SK-N-SH (cell line): ENCODE measurements around the gene APBA2. TPM values are rescaled to one million over a fixed set of nuclear protein-coding genes. Genes with fewer than 3 reads are reported as not detected.
"Not testable (repeated sequence)": the region's sequence is repeated elsewhere in the genome, so short reads cannot be mapped to it uniquely, and the experiment has no call there.

Experiments
- CTCF ChIA-PET: fragments of 300-600, 350-600 bp; formaldehyde crosslinking; extraction: SDS; loops from one replicate; lab custom pipeline; 2021; lab: Yijun Ruan, JAX
- POLR2A ChIA-PET: fragments of 350-600 bp; sonication (Branson Sonifier 250); formaldehyde crosslinking; extraction: SDS; loops from one replicate; lab custom pipeline; 2020; ENCODE audit warnings: antibody characterized with exemption, inconsistent platforms; lab: Yijun Ruan, JAX
- DNase-seq: peaks from one replicate; pipeline ENCODE4 v3.0.0; 2012
- H2AFZ ChIP-seq: fragments of 200-600 bp; sonication (generic); 2 replicates; pipeline ENCODE4 v1.8.1; 2016; ENCODE audit warnings: antibody characterized with exemption, mild to moderate bottlenecking, low read depth
- H3F3A ChIP-seq: fragments of 200-600 bp; sonication (generic); replicated peaks from 2 replicates; pipeline ENCODE3; 2016; ENCODE audit warnings: antibody characterized with exemption, mild to moderate bottlenecking; ENCODE audit not compliant: insufficient read depth
- H3K27ac ChIP-seq, 2 experiments: fragments of 200-500 bp in 1 of 2; fragments of 200-600 bp in 1 of 2; sonication (Bioruptor generic) in 1 of 2; sonication (generic), shearing (Covaris generic) in 1 of 2; 2 replicates each; pipeline versions ENCODE4 v1.5.1 to v1.6.1; 2014 to 2016; ENCODE audit warnings: low read depth in 2 of 2, inconsistent platforms in 1 of 2, low read length in 1 of 2, mild to moderate bottlenecking in 1 of 2, mixed read lengths in 1 of 2
- H3K27me3 ChIP-seq: fragments of 200-600 bp; sonication (generic), shearing (Covaris generic); 2 replicates; pipeline ENCODE4 v1.6.1; 2016; ENCODE audit warnings: mixed run types; ENCODE audit not compliant: insufficient read depth
- H3K36me3 ChIP-seq, 2 experiments: fragments of 200-500 bp in 1 of 2; fragments of 200-600 bp in 1 of 2; sonication (Bioruptor generic) in 1 of 2; sonication (generic) in 1 of 2; replicated peaks in 1 of 2; 2 replicates each; pipeline versions ENCODE3 to v1.5.1; 2014 to 2016; ENCODE audit warnings: low read length in 1 of 2, mild to moderate bottlenecking in 1 of 2; ENCODE audit not compliant: insufficient read depth in 2 of 2, control insufficient read depth in 1 of 2
- H3K4me1 ChIP-seq, 2 experiments: fragments of 200-500 bp in 1 of 2; fragments of 200-600 bp in 1 of 2; sonication (Bioruptor generic) in 1 of 2; sonication (generic), shearing (Covaris generic) in 1 of 2; 2 replicates each; pipeline versions ENCODE4 v1.5.1 to v1.6.1; 2014 to 2016; ENCODE audit warnings: low read depth in 1 of 2, low read length in 1 of 2, mixed run types in 1 of 2; ENCODE audit not compliant: insufficient read depth in 2 of 2, control insufficient read depth in 1 of 2
- H3K4me2 ChIP-seq: fragments of 200-600 bp; sonication (generic), shearing (Covaris generic); 2 replicates; pipeline ENCODE4 v1.6.1; 2017; ENCODE audit warnings: mixed run types
- H3K4me3 ChIP-seq, 2 experiments: fragments of 200-500 bp in 1 of 2; fragments of 200-600 bp in 1 of 2; sonication (Bioruptor generic) in 1 of 2; sonication (generic), shearing (Covaris generic) in 1 of 2; 2 replicates each; pipeline versions ENCODE4 v1.5.1 to v1.8.1; 2014 to 2016; ENCODE audit warnings: low read depth in 2 of 2, inconsistent platforms in 1 of 2, low read length in 1 of 2, mild to moderate bottlenecking in 1 of 2, mixed read lengths in 1 of 2, moderate library complexity in 1 of 2
- H3K79me2 ChIP-seq: fragments of 200-600 bp; sonication (generic); 2 replicates; pipeline ENCODE4 v1.8.1; 2017; ENCODE audit warnings: mild to moderate bottlenecking; ENCODE audit not compliant: insufficient read depth
- H3K9ac ChIP-seq: fragments of 200-600 bp; sonication (generic); 2 replicates; pipeline ENCODE4 v1.6.1; 2017; ENCODE audit warnings: mixed run types
- H3K9me2 ChIP-seq: fragments of 200-600 bp; sonication (generic); 2 replicates; pipeline ENCODE4 v1.6.1; 2017; ENCODE audit warnings: mixed run types
- H3K9me3 ChIP-seq: fragments of 200-600 bp; sonication (generic); 2 replicates; pipeline ENCODE4 v1.6.1; 2017; ENCODE audit warnings: mixed run types, mild to moderate bottlenecking, moderate library complexity
- H4K20me1 ChIP-seq: fragments of 200-600 bp; sonication (generic); 2 replicates; pipeline ENCODE4 v1.6.1; 2017; ENCODE audit warnings: mild to moderate bottlenecking, mixed run types; ENCODE audit not compliant: insufficient read depth
- FOXM1 ChIP-seq: IDR thresholded peaks from 2 replicates; pipeline ENCODE4 v1.4.0; 2012; ENCODE audit warnings: low read depth, mild to moderate bottlenecking
- NFIC ChIP-seq: IDR thresholded peaks from 2 replicates; pipeline ENCODE4 v1.4.0; 2012; ENCODE audit warnings: borderline replicate concordance
- NRF1 ChIP-seq: IDR thresholded peaks from 2 replicates; pipeline ENCODE4 v1.6.1; 2012; ENCODE audit warnings: low read depth, mild to moderate bottlenecking, low read length
- TEAD4 ChIP-seq: IDR thresholded peaks from 2 replicates; pipeline ENCODE4 v1.4.0; 2012; ENCODE audit warnings: mild to moderate bottlenecking, borderline replicate concordance; ENCODE audit not compliant: insufficient read depth
- WGBS: methylation state at CpG from one replicate; pipeline ENCODE4 v1.1.6; 2017; ENCODE audit warnings: low lambda C conversion rate; 5-methylcytosine and 5-hydroxymethylcytosine counted together
- polyA plus RNA-seq, 3 experiments: library from polyadenylated mRNA; depleted of rRNA; stranded (reverse); fragments of >200 nt; gene quantifications; 2 replicates each; pipeline ENCODE4 v1.2.3, GENCODE V29; 2012
- TF ChIP-seq, protein P1 (sequence below): fragments of 200-600 bp; sonication (generic); IDR thresholded peaks from 2 replicates; pipeline ENCODE4 v1.6.1; 2017; ENCODE audit warnings: antibody characterized with exemption, mild to moderate bottlenecking, moderate library complexity

APBA2 gene
- polyA plus RNA-seq, 1 of the 3 experiments (the other 2 are of a cell fraction) = 12.7 TPM

DNA sequence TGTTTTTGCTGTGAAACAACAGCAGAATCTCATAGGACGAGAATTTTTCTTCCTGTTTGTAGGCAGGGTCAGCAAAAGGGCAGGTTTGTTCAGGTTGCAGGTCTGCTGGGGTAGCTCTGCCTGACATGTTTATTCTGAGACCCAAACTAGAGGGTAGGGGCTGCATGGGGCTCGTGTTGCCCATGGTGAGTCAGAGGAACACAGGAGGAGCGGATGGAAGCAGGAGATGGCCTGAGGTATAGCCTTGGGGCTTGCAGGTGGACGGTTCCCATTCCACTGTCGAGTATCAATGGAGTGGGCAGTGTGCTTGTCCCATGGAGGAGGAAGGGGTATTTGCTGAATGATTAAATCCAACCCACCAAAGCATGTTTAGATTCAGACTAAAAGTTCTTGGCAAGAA is 138.9 kb downstream of the APBA2 start:
- CTCF ChIA-PET = no interaction called here
- H3K27ac ChIP-seq = no peak overlapping the region
- no peaks in the 10 kb centered on the region for H4K20me1 ChIP-seq
- H3K9me3 ChIP-seq = no peaks in the 10 kb centered on the region
- H2AFZ ChIP-seq = no peak overlapping the region
- DNase-seq = no peak
- no peaks in the 10 kb centered on the region for H3K79me2 ChIP-seq
- H3K36me3 ChIP-seq = no peaks in the 10 kb centered on the region
- no peak overlapping the region for H3K4me3 ChIP-seq
- peaks cover 0 to 2% of the 10 kb centered on the region in 2 experiments; a peak in 1 of 4 replicates for H3K4me1 ChIP-seq
- H3K9me2 ChIP-seq = no peaks in the 10 kb centered on the region
- H3F3A ChIP-seq = no peaks in the 10 kb centered on the region
- no peak overlapping the region for H3K4me2 ChIP-seq
- WGBS = 73% methylated on average over 5 of the region's 5 CpGs
- H3K9ac ChIP-seq = no peak overlapping the region
- TF ChIP-seq TEAD4 (no peak), NRF1 (no peak), FOXM1 (no peak), NFIC (no peak)
- TF ChIP-seq, protein P1, sequence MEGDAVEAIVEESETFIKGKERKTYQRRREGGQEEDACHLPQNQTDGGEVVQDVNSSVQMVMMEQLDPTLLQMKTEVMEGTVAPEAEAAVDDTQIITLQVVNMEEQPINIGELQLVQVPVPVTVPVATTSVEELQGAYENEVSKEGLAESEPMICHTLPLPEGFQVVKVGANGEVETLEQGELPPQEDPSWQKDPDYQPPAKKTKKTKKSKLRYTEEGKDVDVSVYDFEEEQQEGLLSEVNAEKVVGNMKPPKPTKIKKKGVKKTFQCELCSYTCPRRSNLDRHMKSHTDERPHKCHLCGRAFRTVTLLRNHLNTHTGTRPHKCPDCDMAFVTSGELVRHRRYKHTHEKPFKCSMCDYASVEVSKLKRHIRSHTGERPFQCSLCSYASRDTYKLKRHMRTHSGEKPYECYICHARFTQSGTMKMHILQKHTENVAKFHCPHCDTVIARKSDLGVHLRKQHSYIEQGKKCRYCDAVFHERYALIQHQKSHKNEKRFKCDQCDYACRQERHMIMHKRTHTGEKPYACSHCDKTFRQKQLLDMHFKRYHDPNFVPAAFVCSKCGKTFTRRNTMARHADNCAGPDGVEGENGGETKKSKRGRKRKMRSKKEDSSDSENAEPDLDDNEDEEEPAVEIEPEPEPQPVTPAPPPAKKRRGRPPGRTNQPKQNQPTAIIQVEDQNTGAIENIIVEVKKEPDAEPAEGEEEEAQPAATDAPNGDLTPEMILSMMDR = no peak
- no peaks in the 10 kb centered on the region for H3K27me3 ChIP-seq
- POLR2A ChIA-PET = no interaction called here

DNA sequence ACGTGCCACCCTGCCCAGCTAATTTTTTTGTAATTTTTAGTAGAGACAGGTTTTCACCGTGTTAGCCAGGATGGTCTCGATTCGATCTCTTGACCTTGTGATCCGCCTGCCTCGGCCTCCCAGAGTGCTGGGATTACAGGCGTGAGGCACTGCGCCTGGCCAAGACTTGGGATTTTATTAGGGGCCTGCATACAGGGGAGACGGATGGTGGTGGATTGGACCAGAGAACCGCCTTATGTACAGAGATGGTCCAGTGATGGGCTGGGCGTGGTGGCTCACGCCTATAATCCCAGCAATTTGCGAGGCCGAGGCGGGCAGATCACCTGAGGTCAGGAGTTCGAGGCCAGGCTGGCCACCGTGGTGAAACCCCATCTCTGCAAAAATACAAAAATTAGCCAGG is 139.6 kb downstream of the APBA2 start:
- H3K9me3 ChIP-seq, H3F3A ChIP-seq, H3K36me3 ChIP-seq, DNase-seq, H3K4me2 ChIP-seq, H4K20me1 ChIP-seq, H3K4me3 ChIP-seq, H2AFZ ChIP-seq, POLR2A ChIA-PET, H3K79me2 ChIP-seq, H3K27ac ChIP-seq, H3K9me2 ChIP-seq, H3K27me3 ChIP-seq, H3K9ac ChIP-seq, CTCF ChIA-PET, H3K4me1 ChIP-seq: not testable (repeated sequence)
- 94% methylated on average over 17 of the region's 17 CpGs for WGBS

DNA sequence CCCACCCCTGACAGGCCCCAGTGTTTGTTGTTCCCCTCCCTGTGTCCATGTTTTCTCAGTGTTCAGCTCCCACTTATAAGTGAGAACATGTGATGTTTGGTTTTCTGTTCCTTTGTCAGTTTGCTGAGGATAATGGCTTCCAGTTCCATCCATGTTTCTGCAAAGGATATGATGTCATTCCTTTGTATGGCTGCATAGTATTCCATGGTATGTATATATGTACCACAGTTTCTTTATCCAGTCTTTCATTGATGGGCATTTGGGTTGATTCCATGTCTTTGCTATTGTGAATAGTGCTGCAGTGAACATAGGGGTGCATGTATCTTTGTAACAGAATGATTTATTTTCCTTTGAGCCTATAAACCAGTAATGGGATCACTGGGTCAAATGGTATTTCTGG is 142.4 kb downstream of the APBA2 start:
- H3K27me3 ChIP-seq = not testable (repeated sequence)

More for the DNA sequence above, 142.4 kb downstream of the APBA2 start:
- H3K4me1 ChIP-seq, H4K20me1 ChIP-seq, H3K36me3 ChIP-seq, H3K4me3 ChIP-seq, H3K9me2 ChIP-seq, H3F3A ChIP-seq, H3K79me2 ChIP-seq, H2AFZ ChIP-seq, H3K9ac ChIP-seq, H3K9me3 ChIP-seq, DNase-seq, H3K27ac ChIP-seq, POLR2A ChIA-PET, H3K4me2 ChIP-seq: not testable (repeated sequence)
- CTCF ChIA-PET = interaction anchor here (1.0 to 1.9 kb wide), 2 partner anchors 62 to 63 kb away, joined by 3 to 5 read pairs; no protein-coding TSS in a partner anchor
